Aorta (tissue), 5 donors: ENCODE results near the gene INHBE. TPM values are rescaled to one million over a fixed set of nuclear protein-coding genes. Genes with fewer than 3 reads are reported as not detected.

Experiments
- ATAC-seq: fragments of 200-7000 bp; cut with Tn5 transposase; one replicate; pipeline ENCODE4 v1.9.1; 2022; ENCODE audit warnings: moderate library complexity; ENCODE audit not compliant: low FRiP score
- DNase-seq, 2 donors: peaks; one replicate each; pipeline ENCODE4 v3.0.0-alpha.2; 2020
- H3K27ac ChIP-seq, 2 donors: one replicate each; pipeline ENCODE4 v1.5.1; 2013; ENCODE audit warnings: low read length in 2 of 2, mild to moderate bottlenecking in 2 of 2, moderate library complexity in 2 of 2, control low read depth in 1 of 2, inconsistent platforms in 1 of 2, low read depth in 1 of 2
- H3K27me3 ChIP-seq, 2 donors: one replicate each; pipeline ENCODE4 v1.6.1; 2013; ENCODE audit warnings: control low read depth in 1 of 2, low read length in 1 of 2, mild to moderate bottlenecking in 1 of 2, moderate library complexity in 1 of 2; ENCODE audit not compliant: insufficient read depth in 2 of 2, control insufficient read depth in 1 of 2
- H3K36me3 ChIP-seq, 2 donors: one replicate each; pipeline ENCODE4 v1.6.1; 2013; ENCODE audit warnings: control low read depth in 1 of 2, low read length in 1 of 2, mild to moderate bottlenecking in 1 of 2; ENCODE audit not compliant: insufficient read depth in 2 of 2, control insufficient read depth in 1 of 2
- H3K4me1 ChIP-seq, 2 donors: one replicate each; pipeline ENCODE4 v1.6.1; 2013; ENCODE audit warnings: low read length in 2 of 2, control low read depth in 1 of 2, mild to moderate bottlenecking in 1 of 2, moderate library complexity in 1 of 2; ENCODE audit not compliant: insufficient read depth in 2 of 2, control insufficient read depth in 1 of 2
- H3K4me3 ChIP-seq, 2 donors: one replicate each; pipeline ENCODE4 v1.5.1; 2013; ENCODE audit warnings: low read length in 2 of 2, control low read depth in 1 of 2, mild to moderate bottlenecking in 1 of 2
- H3K9me3 ChIP-seq: one replicate; pipeline ENCODE4 v1.6.1; 2013; ENCODE audit warnings: mild to moderate bottlenecking, low read length; ENCODE audit not compliant: control insufficient read depth
- WGBS, 2 donors: extraction: QIAGEN DNeasy Blood & Tissue Kit; methylation state at CpG; one replicate each; pipeline ENCODE4 v1.1.7; 2013; 5-methylcytosine and 5-hydroxymethylcytosine counted together
- intact Hi-C, 2 donors: fragments of 100-400 bp; cut with DNase I; formaldehyde crosslinking; loops; one replicate each; pipeline versions ENCODE4 v1.14.2 to v1.15.0; 2022
- polyA plus RNA-seq, 2 donors: library from polyadenylated mRNA; stranded (reverse); fragments of 200-250 nt; gene quantifications; one replicate each; pipeline ENCODE4 v1.2.3, GENCODE V29; 2013
- total RNA-seq, 2 donors: library from RNA; stranded (reverse); fragmentation: NEBNext Ultra II Directional; extraction: Animal tissue kit (Norgen Biotek cat#: 25700); gene quantifications; one replicate each; pipeline ENCODE4 v1.2.1, GENCODE V29; 2021
- donor health status: healthy with polysubstance abuse.
- donor health status: Bipolar disorder and iron deficiency.
- donor health status: DM: no; HTN: no; CAD: no.
- donor health status: DM: no; HTN: no; CAD: no.
- donor health status: DM: yes; HTN: yes; CAD: no.

INHBE gene
- total and polyA plus RNA-seq, 4 donors = not detected

- Histone ChIP-seq H3K27ac (no peak overlapping the region), H3K9me3 (no peaks in the 10 kb centered on the region), H3K27me3 (no peaks in the 10 kb centered on the region), H3K4me1 (no peaks in the 10 kb centered on the region), H3K4me3 (no peak overlapping the region), H3K36me3 (no peaks in the 10 kb centered on the region)
- ATAC-seq (no peak), DNase-seq (no peak)
- intact Hi-C loops = no loop called here
- WGBS, 2 donors = 67 to 77% methylated on average over 6 of the region's 6 CpGs
Observed at GRCh38 chr12:57456737-57457490, 1.8 kb downstream of the INHBE start.

- no peaks in the 10 kb centered on the region for H3K4me1 ChIP-seq
- no peak overlapping the region for H3K4me3 ChIP-seq
- no peaks in the 10 kb centered on the region for H3K36me3 ChIP-seq
- intact Hi-C loops = no loop called here
- no peak overlapping the region for H3K27ac ChIP-seq
- no peaks in the 10 kb centered on the region for H3K27me3 ChIP-seq
- no peaks in the 10 kb centered on the region for H3K9me3 ChIP-seq
- no peak for DNase-seq
- ATAC-seq = no peak
- 28 to 29% methylated on average over 3 of the region's 3 CpGs for WGBS, 2 donors
Observed at GRCh38 chr12:57458665-57459054, 3.6 kb downstream of the INHBE start.

GRCh38 chr12:57459055-57459749, 4.1 kb downstream of the INHBE start:
- WGBS, 2 donors = 0 to 1% methylated on average over 24 of the region's 24 CpGs
- Histone ChIP-seq H3K4me3 (peak overlapping the region; percentile 67 to 70), H3K9me3 (no peaks in the 10 kb centered on the region), H3K27me3 (no peaks in the 10 kb centered on the region), H3K36me3 (no peaks in the 10 kb centered on the region), H3K4me1 (no peaks in the 10 kb centered on the region), H3K27ac (peak overlapping the region in 1 of 2 donors; percentile 43)
- peak; percentile 89 for ATAC-seq
- intact Hi-C loops = no loop called here
- peak; percentile 97 to 98 for DNase-seq

GRCh38 chr12:57459750-57460467, 4.8 kb downstream of the INHBE start, which contains the start of gene GLI1:
Gene GLI1 (plus strand): TSS chr12:57459785. CDS start chr12:57463692, 3,907 bp downstream.
- intact Hi-C loops = no loop called here
- DNase-seq = no peak
- peak within 1 kb of the TSS in 1 of 2 donors; percentile 43 for H3K27ac ChIP-seq

GRCh38 chr12:57460468-57460784, 5.3 kb downstream of the INHBE start:
- Histone ChIP-seq H3K27ac (no peak overlapping the region), H3K27me3 (no peaks in the 10 kb centered on the region), H3K4me3 (peak overlapping the region in 1 of 2 donors; percentile 67), H3K36me3 (no peaks in the 10 kb centered on the region), H3K9me3 (no peaks in the 10 kb centered on the region), H3K4me1 (no peaks in the 10 kb centered on the region)
- no peak for ATAC-seq
- 1 to 2% methylated on average over 6 of the region's 6 CpGs for WGBS, 2 donors
- no peak for DNase-seq
- intact Hi-C loops = no loop called here

More at GRCh38 chr12:57459750-57460467, 4.8 kb downstream of the INHBE start, which contains the start of gene GLI1:
- no peak for ATAC-seq
- H3K4me3 ChIP-seq = peak within 1 kb of the TSS; percentile 67 to 70
- H3K4me1 ChIP-seq = no peaks in the 10 kb centered on the region
- no peaks in the 10 kb centered on the region for H3K9me3 ChIP-seq
- H3K27me3 ChIP-seq = no peaks in the 10 kb centered on the region
- 1 to 2% methylated on average over 7 to 36 of the region's 36 CpGs for WGBS, 2 donors
- H3K36me3 ChIP-seq = no peaks in the 10 kb centered on the region

- H3K4me1 ChIP-seq = no peaks in the 10 kb centered on the region
- intact Hi-C loops = no loop called here
Observed at GRCh38 chr12:57460841-57461275, 5.8 kb downstream of the INHBE start.

GRCh38 chr12:57461276-57461916, 6.3 kb downstream of the INHBE start:
- Histone ChIP-seq H3K36me3 (no peaks in the 10 kb centered on the region), H3K4me1 (no peaks in the 10 kb centered on the region), H3K27ac (peak overlapping the region in 1 of 2 donors; percentile 48), H3K9me3 (no peaks in the 10 kb centered on the region), H3K27me3 (no peaks in the 10 kb centered on the region), H3K4me3 (peak overlapping the region; percentile 61 to 67)
- 1% methylated on average over 29 to 32 of the region's 32 CpGs for WGBS, 2 donors
- ATAC-seq (peak; percentile 78), DNase-seq (peak; percentile 85 to 94)
- intact Hi-C loops = no loop called here

More at GRCh38 chr12:57460841-57461275, 5.8 kb downstream of the INHBE start:
- Histone ChIP-seq H3K27ac (no peak overlapping the region), H3K9me3 (no peaks in the 10 kb centered on the region), H3K36me3 (no peaks in the 10 kb centered on the region), H3K27me3 (no peaks in the 10 kb centered on the region), H3K4me3 (peak overlapping the region in 1 of 2 donors; percentile 67)
- no peak for ATAC-seq
- WGBS, 2 donors = 1% methylated on average over 14 to 19 of the region's 19 CpGs
- DNase-seq = no peak

- no peaks in the 10 kb centered on the region for H3K36me3 ChIP-seq
- H3K9me3 ChIP-seq = no peaks in the 10 kb centered on the region
- DNase-seq = no peak
- intact Hi-C loops = no loop called here
- H3K27ac ChIP-seq = peak overlapping the region in 1 of 2 donors; percentile 48
- peak overlapping the region; percentile 61 to 67 for H3K4me3 ChIP-seq
- H3K4me1 ChIP-seq = no peaks in the 10 kb centered on the region
- H3K27me3 ChIP-seq = no peaks in the 10 kb centered on the region
- ATAC-seq = peak; percentile 1
- WGBS, 2 donors = 1% methylated on average over 9 of the region's 9 CpGs
Observed at GRCh38 chr12:57461917-57462250, 6.8 kb downstream of the INHBE start.
